GM18858 (cell line): ENCODE measurements around the gene KCNQ4.

Source experiments
- ATAC-seq: cut with Tn5 transposase; IDR thresholded peaks from one replicate; pipeline ENCODE4 v1.9.1; 2021; ENCODE audit not compliant: unreplicated experiment

KCNQ4 gene

GRCh38 chr1:40794974-40795715, 11.6 kb downstream of the KCNQ4 start:
- ATAC-seq = no peak

- ATAC-seq = no peak
These were observed 12.4 kb downstream of the KCNQ4 start for GRCh38 chr1:40795811-40796586.

DNA sequence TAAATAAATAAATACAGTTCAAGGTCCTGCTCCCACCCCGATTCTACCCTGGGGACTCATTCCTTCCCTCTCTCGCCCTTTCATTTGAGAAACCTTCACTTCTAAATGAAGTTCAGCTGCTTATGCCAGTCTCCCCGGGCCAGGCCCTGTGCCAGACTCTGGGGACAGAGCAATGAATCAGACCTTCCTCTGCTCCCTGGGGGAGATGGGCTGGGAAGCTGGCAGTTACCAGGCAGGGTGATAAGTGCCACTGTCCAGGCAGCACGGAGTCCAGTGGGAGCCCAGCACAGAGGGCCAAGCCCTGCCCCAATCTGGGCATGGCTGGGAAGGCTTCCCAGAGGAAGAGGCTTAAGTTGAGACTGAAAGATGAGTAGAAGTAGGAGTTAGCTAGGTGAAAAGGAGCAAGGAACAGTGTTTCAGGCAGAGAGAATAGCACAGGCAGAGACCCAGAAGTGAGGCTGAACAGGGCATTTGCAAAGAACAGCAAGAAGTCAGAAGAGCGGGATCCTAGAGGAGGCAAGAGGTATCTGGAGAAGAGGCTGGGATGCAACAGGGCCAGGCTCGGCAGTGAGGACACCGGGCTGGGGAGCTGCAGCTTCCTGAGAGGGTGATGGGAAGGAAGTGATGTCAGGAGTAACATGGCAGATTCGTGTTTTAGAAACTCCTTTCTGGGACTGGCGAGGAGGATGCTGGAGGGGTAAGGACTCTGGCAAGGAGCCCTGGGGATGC, 13.5 kb downstream of the KCNQ4 start:
- no peak for ATAC-seq

GRCh38 chr1:40797668-40798010, 14.1 kb downstream of the KCNQ4 start:
- ATAC-seq = no peak

DNA sequence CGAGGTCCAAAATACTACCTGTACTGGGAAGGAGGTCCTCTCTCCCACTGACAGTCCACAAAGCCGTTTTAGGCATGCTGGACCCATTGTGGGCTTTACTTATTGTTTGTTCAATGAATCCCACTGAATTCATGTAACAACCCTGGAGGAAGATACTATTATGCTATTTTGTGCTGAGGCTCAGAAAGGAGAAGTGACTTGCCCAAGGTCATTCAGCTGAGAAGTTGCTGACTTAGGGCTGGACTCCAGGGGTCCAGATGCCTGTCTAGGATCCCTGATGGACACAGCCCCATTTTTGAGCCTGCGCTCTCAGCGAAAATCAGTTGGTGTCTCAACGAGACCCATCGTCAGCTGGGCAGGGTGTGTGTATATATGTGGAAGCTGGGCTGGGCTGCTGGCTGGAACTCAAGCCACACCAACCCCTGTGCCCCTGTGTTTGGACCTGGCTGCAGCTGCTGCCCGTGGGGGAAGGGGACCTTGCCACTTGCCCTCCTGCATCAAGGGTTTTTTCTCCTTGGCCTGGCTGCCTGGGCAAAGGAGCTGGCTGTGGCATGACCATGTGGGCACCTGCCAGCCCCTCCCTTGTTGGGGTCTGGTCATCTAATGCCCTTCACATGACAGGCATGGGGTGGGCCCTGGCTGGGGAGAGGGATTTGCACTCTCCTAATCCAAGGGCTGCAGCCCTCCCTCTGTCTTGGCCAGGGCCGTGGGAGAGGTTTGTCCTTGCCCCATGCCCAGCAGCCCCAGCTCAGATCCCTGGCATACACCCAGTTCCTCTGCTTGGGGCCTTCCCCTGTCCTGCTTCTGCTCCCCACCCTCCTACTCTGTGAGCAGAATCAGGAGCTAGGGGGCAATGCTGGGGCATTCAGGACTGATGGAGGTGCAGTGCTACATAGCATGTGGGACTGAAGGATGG, 15.0 kb downstream of the KCNQ4 start:
- ATAC-seq = no peak

- no peak for ATAC-seq
These were observed 15.8 kb downstream of the KCNQ4 start for GRCh38 chr1:40799351-40799867.

GRCh38 chr1:40801742-40802077, 18.1 kb downstream of the KCNQ4 start:
- ATAC-seq = no peak

DNA sequence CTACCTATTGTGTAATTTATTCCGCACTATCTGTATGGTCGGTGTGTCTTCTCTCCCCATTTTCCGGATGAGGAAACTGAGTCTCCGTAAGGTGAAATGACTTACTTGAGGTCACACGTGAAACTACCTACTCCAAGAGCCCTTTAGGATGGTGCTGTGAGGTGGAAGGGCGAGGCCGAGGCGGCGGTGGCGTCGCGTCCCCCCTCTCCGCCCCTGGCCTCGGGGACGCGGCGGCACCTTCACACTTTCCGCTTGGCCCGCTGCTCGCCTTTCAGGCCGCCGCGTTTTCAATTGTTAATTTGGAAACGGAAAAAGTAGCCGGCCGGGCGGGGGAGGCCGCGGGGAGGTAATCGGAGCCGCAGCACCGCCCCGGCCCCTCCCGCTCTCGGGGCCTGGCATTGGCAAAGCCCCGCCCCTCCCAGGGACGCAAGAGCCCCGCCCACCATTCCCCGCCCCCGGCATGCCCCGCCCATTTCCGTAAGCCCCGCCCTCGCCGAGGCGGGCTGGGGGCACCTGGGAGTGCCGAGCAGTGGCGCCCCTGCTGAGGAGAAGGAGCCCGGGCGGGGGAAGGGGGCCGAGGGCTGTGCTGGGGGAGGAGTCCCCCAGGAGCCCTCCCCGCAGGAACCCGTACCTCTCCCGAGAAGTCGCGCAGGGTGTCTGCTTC, 18.6 kb downstream of the KCNQ4 start:
- ATAC-seq = no peak

GRCh38 chr1:40802742-40803113, 19.1 kb downstream of the KCNQ4 start:
- ATAC-seq = no peak

DNA sequence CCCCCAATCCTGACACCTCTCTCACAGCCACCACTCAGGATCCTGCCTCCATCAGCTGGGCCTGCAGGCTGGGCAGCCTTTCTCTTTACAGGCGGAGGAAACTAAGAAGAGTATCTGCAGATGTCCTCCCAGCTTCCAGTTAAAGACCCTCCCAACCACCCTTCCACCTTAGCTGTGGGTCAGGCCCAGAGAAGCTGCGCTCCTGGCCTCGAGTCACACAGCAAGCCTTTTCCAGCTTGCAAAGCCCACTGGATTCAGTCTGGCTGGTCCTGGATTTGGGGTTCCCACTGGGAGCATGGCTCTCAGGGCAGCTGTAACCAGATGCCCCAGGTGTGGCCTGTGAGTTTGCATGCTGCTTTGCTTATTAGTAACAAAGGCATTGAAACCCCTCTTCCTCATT, 19.9 kb downstream of the KCNQ4 start:
- no peak for ATAC-seq

DNA sequence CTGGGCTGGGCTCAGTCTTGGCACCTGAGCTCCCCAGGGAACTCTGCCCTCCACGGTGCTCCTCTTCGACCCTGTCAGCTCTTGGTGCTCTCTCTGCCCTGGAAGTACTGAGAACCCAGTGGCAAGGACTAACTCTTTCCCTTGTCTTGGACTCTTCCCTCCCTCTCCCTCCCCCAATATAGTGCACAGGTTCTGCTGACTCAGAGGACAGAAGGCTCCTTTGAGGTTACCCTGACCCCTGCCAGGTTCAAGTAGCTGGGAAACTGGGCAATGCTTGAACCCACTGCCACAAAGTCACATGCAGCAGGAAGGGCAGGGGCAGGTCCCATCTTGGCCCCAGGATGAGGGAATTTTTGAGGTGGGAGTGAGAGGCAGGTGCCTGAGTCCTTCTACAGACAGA, 20.3 kb downstream of the KCNQ4 start:
- no peak for ATAC-seq

- no peak for ATAC-seq
These were observed 22.7 kb downstream of the KCNQ4 start for GRCh38 chr1:40806240-40806639.

GRCh38 chr1:40806731-40807695, 23.4 kb downstream of the KCNQ4 start:
- ATAC-seq = no peak

DNA sequence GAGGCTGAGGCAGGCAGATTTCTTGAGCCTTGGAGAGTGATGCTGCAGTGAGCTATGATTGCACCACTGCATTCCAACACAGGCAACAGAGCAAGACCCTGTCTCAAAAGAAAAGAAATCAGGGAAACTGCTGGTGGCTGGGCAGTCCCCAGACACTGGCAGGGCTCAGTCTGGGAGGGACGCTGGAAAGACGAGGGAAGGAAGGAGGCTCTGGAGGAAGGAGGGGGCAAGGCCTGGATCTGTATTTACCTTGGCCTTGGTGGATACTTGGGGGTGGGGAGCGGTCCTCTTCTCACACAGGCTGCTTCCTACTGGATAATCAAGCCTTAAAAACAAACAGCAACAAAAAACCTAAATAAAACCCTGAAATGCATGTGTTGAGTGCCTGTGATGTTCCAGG, 24.4 kb downstream of the KCNQ4 start:
- ATAC-seq = no peak

DNA sequence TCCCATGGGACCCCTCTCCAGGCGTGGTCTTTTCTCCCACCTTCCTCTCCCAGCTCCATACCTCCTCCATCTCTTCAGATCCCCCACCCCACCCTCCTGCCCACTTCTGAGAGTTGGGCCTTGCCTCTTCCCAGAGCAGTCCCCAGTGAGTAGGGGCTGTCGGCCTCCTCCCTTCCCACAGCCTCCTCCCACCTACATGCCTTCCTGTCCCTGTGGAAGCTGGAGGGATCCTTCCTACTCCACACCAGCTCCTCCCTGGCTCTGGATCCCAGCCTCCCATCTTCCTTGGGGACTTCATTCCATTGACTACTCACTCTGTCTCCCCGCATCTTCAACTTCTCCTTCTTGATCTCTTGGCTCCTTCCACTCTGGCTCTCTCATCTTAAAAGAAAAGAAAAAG, 24.9 kb downstream of the KCNQ4 start:
- ATAC-seq = no peak

DNA sequence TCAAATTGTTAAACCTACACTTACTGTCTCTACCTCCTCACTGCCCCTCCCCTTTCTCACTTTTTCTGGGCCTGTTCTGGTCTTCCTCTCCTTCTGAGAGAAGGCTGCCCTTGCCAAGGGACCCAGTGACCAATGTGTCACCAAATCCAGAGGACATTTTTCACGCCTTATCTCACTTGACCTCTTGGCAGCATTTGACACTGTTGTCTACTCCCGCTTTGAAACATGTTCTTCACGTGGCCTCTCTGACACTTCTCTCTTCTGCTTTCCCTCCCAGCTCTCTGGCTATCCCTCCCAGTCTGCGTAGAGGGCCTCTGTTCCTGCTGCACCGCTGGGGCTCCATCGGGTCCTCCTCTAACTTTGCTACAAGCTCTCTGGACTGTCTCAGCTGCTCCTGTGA, 25.3 kb downstream of the KCNQ4 start:
- ATAC-seq = no peak

DNA sequence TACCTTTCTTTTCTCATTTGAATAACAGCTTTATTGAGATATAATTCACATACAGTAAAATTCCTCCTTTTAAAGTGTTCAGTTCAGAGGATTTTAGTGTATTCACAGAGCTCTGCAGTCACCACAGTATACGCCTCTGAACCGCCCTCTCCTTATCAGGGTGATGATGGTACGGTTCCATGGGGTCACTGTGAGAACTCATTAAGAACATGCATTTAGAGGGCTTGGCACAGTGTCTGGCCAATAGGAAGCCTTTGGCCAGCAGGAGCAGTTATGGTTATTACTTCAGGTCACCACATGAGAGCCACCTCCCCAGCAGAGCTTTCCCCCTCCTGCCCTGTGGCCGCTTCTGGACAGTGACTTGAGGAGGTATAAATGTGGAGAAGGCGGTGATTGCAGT, 27.3 kb downstream of the KCNQ4 start:
- ATAC-seq = no peak

DNA sequence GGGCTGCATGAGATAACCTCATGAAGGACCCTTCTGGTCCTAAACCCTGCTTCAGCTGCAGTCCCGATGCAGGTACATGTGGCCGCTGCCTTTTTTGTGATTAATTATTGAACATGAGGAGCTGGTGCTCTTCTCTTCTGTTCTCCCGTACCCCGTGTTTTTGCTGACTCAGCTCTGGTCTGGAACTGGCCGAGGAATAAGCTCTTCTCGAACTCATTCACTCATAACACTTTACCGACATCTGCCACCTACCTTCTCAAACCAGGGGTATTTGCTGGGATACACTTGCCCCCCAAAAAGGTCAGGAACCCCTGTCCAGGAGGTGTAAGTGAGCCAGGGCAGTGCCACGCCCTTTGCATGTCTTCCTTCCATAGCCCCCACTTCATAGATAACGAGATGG, 31.8 kb downstream of the KCNQ4 start:
- no peak for ATAC-seq

DNA sequence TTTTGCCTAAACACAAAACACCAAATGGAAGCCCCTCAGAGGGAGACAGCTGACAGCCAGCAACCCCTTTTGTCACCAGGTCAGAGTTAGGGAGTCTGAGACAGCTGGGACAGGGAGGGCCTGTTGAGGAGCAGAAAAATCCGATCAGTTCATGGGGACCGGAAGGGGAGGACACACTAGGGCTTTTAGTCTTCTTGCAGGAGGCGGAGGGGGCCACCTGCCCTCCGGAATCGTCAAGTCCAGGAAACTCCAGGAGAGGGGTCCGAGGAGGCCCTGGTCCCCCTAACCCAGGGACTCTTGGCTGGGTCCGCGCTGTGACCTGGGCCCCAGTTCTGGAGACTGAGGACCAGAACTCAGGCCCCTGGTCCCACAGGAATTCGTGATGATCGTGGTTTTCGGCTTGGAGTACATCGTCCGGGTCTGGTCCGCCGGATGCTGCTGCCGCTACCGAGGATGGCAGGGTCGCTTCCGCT, 34.2 kb downstream of the KCNQ4 start:
- ATAC-seq = no peak
